ENCODE results near the gene PYGM. TPM values are rescaled to one million over a fixed set of nuclear protein-coding genes. Genes with fewer than 3 reads are reported as not detected.

Gene PYGM
- total and polyA plus RNA-seq, 2 of the 13 experiments (the other 11 are each of a cell fraction or from before 2014, with no cell fraction given): 0.11 to 0.12 TPM

GRCh38 chr11:64753019-64753379, 6.8 kb downstream of the PYGM start:
- ATAC-seq: no peak
- Histone ChIP-seq H4K20me1 (ENCODE audit: insufficient read depth, low read length) (no peaks in the 10 kb centered on the region), H3K9ac (ENCODE audit: insufficient read depth, low read depth, low read length) (no peak overlapping the region), H3K4me3 (replicated peaks in 1 of 3; ENCODE audit: insufficient read depth in 1 of 3, low read depth in 2 of 3, low read length in 3 of 3) (no peak overlapping the region), H3K4me2 (ENCODE audit: low read depth, low read length) (no peak overlapping the region), H2AFZ (ENCODE audit: low read length) (no peak overlapping the region), H3K36me3 (replicated peaks in 1 of 2; ENCODE audit: control insufficient read depth in 1 of 2, insufficient read depth in 2 of 2, low read length in 2 of 2) (no peaks in the 10 kb centered on the region), H3K79me2 (ENCODE audit: insufficient read depth, low read length) (no peaks in the 10 kb centered on the region), H3K4me1 (ENCODE audit: insufficient read depth, low read length) (peaks cover 24% of the 10 kb centered on the region), H3K27me3 (ENCODE audit: control insufficient read depth in 1 of 2, insufficient read depth in 2 of 2, low read length in 2 of 2) (peaks cover 3 to 15% of the 10 kb centered on the region in 2 experiments; a peak in 3 of 5 replicates), H3K9me3 (ENCODE audit: low read length) (no peaks in the 10 kb centered on the region), H3K27ac (ENCODE audit: extremely low read length, insufficient read depth, low read length) (no peak overlapping the region)
- in situ Hi-C loops (cut with HindIII; ENCODE audit: extremely low pct_ligation_motif_present, low pct_unique_long_range_greater_than_20kb): no loop called here
- no peak for DNase-seq (ENCODE audit: low spot score)
- no TSS peak for BruUV-seq (replicated peaks)
- POLR2A ChIA-PET: no interaction called here
- TF ChIP-seq MLX (CRISPR knock-in tag; IDR thresholded peaks at IDR 0.05): no peak
- TF ChIP-seq NONO (IDR thresholded peaks at IDR 0.05): no peak
- TF ChIP-seq NONO (CRISPR knock-in tag; conservative IDR thresholded peaks at IDR 0.05): no peak
- intact Hi-C loops (cut with micrococcal nuclease; ENCODE audit: unreplicated experiment): no loop called here
- 20% methylated on average over 3 of the region's 7 CpGs for WGBS (ENCODE audit: low lambda C conversion rate)
- no peak for FAIRE-seq
- CTCF ChIA-PET (ENCODE audit: low intra/inter-chr PET ratio, low total read pairs): no interaction called here

- H3K9ac ChIP-seq (ENCODE audit: insufficient read depth, low read depth, low read length): no peak overlapping the region
- no peak overlapping the region for H3K4me3 ChIP-seq (replicated peaks in 1 of 3; ENCODE audit: insufficient read depth in 1 of 3, low read depth in 2 of 3, low read length in 3 of 3)
- H3K27me3 ChIP-seq (ENCODE audit: control insufficient read depth in 1 of 2, insufficient read depth in 2 of 2, low read length in 2 of 2): peaks cover 3 to 14% of the 10 kb centered on the region in 2 experiments; a peak in 3 of 5 replicates
- ChIA-PET POLR2A (no interaction called here), CTCF (ENCODE audit: low intra/inter-chr PET ratio, low total read pairs) (no interaction called here)
- H3K27ac ChIP-seq (ENCODE audit: extremely low read length, insufficient read depth, low read length): no peak overlapping the region
- H3K9me3 ChIP-seq (ENCODE audit: low read length): no peaks in the 10 kb centered on the region
- H2AFZ ChIP-seq (ENCODE audit: low read length): no peak overlapping the region
- TF ChIP-seq THRA (CRISPR knock-in tag; IDR thresholded peaks at IDR 0.05; ENCODE audit: borderline replicate concordance) (peak; percentile 40; the same call in 1 of the 2 replicates), ZBTB7B (CRISPR knock-in tag; IDR thresholded peaks at IDR 0.05) (no peak), PATZ1 (CRISPR knock-in tag; IDR thresholded peaks at IDR 0.05) (0 out of 2 replicates have a peak, but pooled peaks have one; percentile 19), NR2F1 (CRISPR knock-in tag; IDR thresholded peaks at IDR 0.05) (0 out of 4 replicates have a peak, but pooled peaks of 1 of the 2 experiments have one; percentile 16), TRIM22 (IDR thresholded peaks at IDR 0.05) (no peak), NFIB (CRISPR knock-in tag; IDR thresholded peaks at IDR 0.05; ENCODE audit: borderline replicate concordance) (0 out of 2 replicates have a peak, but pooled peaks have one; percentile 16), ZNF263 (CRISPR knock-in tag; IDR thresholded peaks at IDR 0.05) (peak; percentile 76; the same call in 1 of the 2 replicates), NR2F6 (IDR thresholded peaks at IDR 0.05) (peak; percentile 33), NR2F6 (CRISPR knock-in tag; IDR thresholded peaks at IDR 0.05) (no peak)
- no peaks in the 10 kb centered on the region for H3K36me3 ChIP-seq (replicated peaks in 1 of 2; ENCODE audit: control insufficient read depth in 1 of 2, insufficient read depth in 2 of 2, low read length in 2 of 2)
- H3K4me1 ChIP-seq (ENCODE audit: insufficient read depth, low read length): peaks cover 25% of the 10 kb centered on the region
- DNase-seq (ENCODE audit: low spot score) (no peak), ATAC-seq (peak; percentile 14), FAIRE-seq (no peak)
- BruUV-seq (replicated peaks): no TSS peak
- WGBS (ENCODE audit: low lambda C conversion rate): 54% methylated on average over 12 of the region's 14 CpGs
- intact Hi-C loops (cut with micrococcal nuclease; ENCODE audit: unreplicated experiment) (no loop called here), in situ Hi-C loops (cut with HindIII; ENCODE audit: extremely low pct_ligation_motif_present, low pct_unique_long_range_greater_than_20kb) (no loop called here)
- H4K20me1 ChIP-seq (ENCODE audit: insufficient read depth, low read length): no peaks in the 10 kb centered on the region
- no peak overlapping the region for H3K4me2 ChIP-seq (ENCODE audit: low read depth, low read length)
- H3K79me2 ChIP-seq (ENCODE audit: insufficient read depth, low read length): no peaks in the 10 kb centered on the region
These were observed 7.4 kb downstream of the PYGM start for GRCh38 chr11:64752175-64752970.

All from HepG2 (cell line).